GM12801 (cell line): ENCODE data around the gene CALHM2.

ENCODE experiments used
- TF ChIP-seq, protein P1 (sequence below): IDR thresholded peaks from one replicate; pipeline ENCODE4 v1.5.1; 2011; ENCODE audit warnings: control low read depth; ENCODE audit not compliant: insufficient read length; ENCODE audit errors: extremely low read depth

The CALHM2 gene

GRCh38 chr10:103493916-103494877 lies 42.0 kb upstream of the CALHM2 start:
- TF ChIP-seq, protein P1, sequence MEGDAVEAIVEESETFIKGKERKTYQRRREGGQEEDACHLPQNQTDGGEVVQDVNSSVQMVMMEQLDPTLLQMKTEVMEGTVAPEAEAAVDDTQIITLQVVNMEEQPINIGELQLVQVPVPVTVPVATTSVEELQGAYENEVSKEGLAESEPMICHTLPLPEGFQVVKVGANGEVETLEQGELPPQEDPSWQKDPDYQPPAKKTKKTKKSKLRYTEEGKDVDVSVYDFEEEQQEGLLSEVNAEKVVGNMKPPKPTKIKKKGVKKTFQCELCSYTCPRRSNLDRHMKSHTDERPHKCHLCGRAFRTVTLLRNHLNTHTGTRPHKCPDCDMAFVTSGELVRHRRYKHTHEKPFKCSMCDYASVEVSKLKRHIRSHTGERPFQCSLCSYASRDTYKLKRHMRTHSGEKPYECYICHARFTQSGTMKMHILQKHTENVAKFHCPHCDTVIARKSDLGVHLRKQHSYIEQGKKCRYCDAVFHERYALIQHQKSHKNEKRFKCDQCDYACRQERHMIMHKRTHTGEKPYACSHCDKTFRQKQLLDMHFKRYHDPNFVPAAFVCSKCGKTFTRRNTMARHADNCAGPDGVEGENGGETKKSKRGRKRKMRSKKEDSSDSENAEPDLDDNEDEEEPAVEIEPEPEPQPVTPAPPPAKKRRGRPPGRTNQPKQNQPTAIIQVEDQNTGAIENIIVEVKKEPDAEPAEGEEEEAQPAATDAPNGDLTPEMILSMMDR: no peak

DNA sequence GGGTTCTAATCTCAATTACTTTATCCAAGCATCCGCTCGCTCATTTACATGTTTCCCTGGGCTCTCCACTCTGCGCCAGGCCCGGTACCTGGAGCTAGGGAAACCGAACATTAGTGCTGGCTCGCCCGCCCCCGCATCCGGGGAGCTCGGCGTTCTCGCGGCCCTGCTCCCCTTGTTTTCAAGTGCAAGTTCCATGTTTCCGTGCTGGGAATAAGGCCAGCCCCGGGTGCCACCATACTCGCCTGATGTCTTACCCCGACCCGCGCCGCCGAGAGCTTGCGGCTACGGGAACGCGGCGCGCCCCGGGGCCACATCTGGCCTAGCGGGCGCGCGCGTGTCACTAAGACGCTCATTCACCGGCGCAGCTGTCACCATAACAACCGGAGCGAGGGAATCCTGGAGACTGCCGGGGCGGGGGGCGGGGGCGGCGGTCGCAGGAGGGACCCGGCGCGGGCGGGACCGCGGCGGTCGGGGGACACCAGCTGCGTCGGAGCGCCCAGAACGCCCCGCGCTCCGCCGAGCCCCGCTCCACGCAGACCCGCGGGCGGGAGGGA lies 41.3 kb upstream of the CALHM2 start, which contains the start of gene NEURL1:
NEURL1 (plus strand) TSS at position 344 of the 554 bp plus-strand sequence. CDS start 683 bp downstream, outside the sequence.
- TF ChIP-seq, protein P1: no peak

GRCh38 chr10:103492655-103493261 lies 40.6 kb upstream of the CALHM2 start:
- TF ChIP-seq, protein P1: no peak

- TF ChIP-seq, protein P1: no peak
Measured at GRCh38 chr10:103491729-103492364, 39.7 kb upstream of the CALHM2 start.

- TF ChIP-seq, protein P1: no peak
Measured at GRCh38 chr10:103490986-103491314, 38.8 kb upstream of the CALHM2 start.

DNA sequence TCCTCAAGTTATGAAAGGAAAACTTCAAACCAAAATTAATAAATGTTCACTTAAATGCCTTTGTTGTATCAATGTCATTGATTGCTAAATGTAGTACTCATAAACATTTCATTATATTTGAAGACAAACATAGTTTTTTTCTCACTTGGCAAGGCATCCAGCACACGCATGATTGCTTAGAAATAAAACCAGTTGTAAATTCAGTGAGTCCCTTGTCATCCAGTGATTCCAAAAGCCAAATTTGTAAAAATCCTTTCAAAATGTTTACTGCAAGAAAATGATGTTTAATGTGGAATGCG lies 35.2 kb upstream of the CALHM2 start:
- TF ChIP-seq, protein P1: no peak

DNA sequence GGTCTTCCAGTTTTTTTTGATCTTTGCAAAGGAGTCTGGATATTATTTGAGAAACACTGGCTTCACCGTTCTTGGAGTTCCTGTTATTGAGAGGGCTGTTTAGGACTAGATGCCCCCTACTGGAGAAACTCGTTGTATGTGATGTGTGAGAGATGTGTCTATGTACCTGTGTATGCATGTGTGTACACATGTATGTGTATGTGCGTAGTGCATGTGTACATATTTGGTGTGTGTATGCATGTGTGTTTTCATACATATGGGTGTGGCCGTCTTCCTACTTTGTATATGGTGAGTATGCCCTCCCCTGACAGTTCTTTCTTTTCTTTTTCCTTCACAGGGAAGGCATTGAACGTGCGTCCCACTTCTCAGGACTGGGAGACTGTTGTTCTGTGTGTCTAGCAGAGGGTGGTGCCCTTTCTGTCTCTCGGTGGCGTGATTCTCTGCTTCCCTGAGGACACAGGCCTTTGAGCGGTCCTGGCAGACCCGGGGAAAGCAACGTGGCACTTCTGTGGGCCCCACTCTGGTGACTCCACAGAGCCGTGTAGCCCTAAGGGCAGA lies 29.9 kb upstream of the CALHM2 start:
- TF ChIP-seq, protein P1: no peak
